ENCODE measurements around the gene B3GNT4. TPM values are rescaled to one million over a fixed set of nuclear protein-coding genes. Genes with fewer than 3 reads are reported as not detected.

B3GNT4 gene
- total RNA-seq, 1 experiment from 2014 or later, result 1.8 TPM

GRCh38 chr12:122187466-122187865 lies 16.0 kb upstream of the B3GNT4 start:
- TF ChIP-seq, protein P1, sequence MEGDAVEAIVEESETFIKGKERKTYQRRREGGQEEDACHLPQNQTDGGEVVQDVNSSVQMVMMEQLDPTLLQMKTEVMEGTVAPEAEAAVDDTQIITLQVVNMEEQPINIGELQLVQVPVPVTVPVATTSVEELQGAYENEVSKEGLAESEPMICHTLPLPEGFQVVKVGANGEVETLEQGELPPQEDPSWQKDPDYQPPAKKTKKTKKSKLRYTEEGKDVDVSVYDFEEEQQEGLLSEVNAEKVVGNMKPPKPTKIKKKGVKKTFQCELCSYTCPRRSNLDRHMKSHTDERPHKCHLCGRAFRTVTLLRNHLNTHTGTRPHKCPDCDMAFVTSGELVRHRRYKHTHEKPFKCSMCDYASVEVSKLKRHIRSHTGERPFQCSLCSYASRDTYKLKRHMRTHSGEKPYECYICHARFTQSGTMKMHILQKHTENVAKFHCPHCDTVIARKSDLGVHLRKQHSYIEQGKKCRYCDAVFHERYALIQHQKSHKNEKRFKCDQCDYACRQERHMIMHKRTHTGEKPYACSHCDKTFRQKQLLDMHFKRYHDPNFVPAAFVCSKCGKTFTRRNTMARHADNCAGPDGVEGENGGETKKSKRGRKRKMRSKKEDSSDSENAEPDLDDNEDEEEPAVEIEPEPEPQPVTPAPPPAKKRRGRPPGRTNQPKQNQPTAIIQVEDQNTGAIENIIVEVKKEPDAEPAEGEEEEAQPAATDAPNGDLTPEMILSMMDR (IDR thresholded peaks at IDR 0.05; ENCODE audit: unreplicated experiment), result no peak
- H3K4me1 Mint-ChIP-seq (ENCODE audit: insufficient read depth, unreplicated experiment), result no peaks in the 10 kb centered on the region
- intact Hi-C loops (cut with micrococcal nuclease), result no loop called here

DNA sequence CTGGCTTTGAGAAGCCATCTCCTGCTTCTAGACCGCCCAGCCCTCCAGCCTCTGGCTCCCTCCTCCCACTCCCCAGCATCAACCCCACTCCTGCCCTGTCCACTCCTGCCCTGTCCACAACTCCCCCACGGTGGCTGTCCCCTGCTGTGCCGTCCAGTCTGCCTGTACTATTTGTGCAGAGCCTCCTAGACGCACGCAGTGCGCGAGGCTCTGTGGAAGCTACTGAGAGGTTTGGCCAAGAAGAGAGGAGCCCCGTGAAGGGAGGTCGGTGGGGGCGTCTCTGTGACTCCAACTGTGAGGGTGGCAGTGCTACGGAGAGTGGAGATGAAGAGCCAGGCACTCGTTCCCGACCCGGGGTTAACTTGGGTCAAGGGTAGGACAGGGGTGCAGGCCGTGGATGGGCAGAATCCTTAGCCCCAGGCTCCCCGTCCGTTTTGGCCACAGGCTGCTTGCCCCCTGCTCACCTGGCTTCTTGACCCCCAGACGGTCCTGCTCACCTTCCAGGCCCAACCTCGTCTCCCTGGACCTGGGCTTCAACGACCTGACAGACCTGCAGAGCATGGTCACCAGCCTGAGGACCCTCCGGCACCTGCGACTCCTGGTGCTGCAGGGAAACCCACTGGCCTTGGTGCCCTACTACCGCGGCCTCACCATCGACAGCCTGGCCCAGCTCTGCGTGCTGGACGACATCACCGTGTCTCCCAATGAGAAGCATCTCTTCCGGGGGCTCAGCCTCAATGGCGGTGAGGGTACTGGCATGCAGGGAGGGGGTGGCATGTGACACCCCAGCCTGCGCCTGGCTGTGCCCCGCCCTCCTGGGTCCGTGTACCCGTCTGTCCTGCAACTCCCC lies 13.7 kb upstream of the B3GNT4 start:
- Mint-ChIP-seq H3K36me3 (ENCODE audit: insufficient read depth, unreplicated experiment) (peaks cover 7% of the 10 kb centered on the region), H3K9me3 (ENCODE audit: unreplicated experiment) (no peaks in the 10 kb centered on the region), H3K4me1 (ENCODE audit: insufficient read depth, unreplicated experiment) (no peaks in the 10 kb centered on the region), H3K4me3 (ENCODE audit: unreplicated experiment) (no peak overlapping the region), H3K27me3 (ENCODE audit: insufficient read depth, unreplicated experiment) (no peaks in the 10 kb centered on the region), H3K27ac (ENCODE audit: low read depth, unreplicated experiment) (no peak overlapping the region)
- no TSS peak for BruUV-seq (replicated peaks)
- ChIA-PET POLR2A (interaction anchor here (0.6 kb wide), 1 partner anchor 21 kb away, joined by 3 read pairs; no protein-coding TSS in a partner anchor), CTCF (interaction anchor here (0.6 to 2.6 kb wide), 12 partner anchors 7 to 321 kb away, joined by 3 to 16 read pairs (median 4); partner anchors contain the start of genes B3GNT4 and LRRC43)
- intact Hi-C loops (cut with micrococcal nuclease), result loop anchor here (10.0 kb wide), 1 partner anchor 395 kb away; the partner anchor contains the start of gene RHOF
- no peak for DNase-seq (ENCODE audit: unreplicated experiment)
- TF ChIP-seq, protein P1 (IDR thresholded peaks at IDR 0.05; ENCODE audit: unreplicated experiment), result no peak

More at GRCh38 chr12:122187466-122187865, 16.0 kb upstream of the B3GNT4 start:
- Mint-ChIP-seq H3K9me3 (ENCODE audit: unreplicated experiment) (no peaks in the 10 kb centered on the region), H3K27me3 (ENCODE audit: insufficient read depth, unreplicated experiment) (no peaks in the 10 kb centered on the region), H3K4me3 (ENCODE audit: unreplicated experiment) (no peak overlapping the region), H3K27ac (ENCODE audit: low read depth, unreplicated experiment) (no peak overlapping the region), H3K36me3 (ENCODE audit: insufficient read depth, unreplicated experiment) (peaks cover 7% of the 10 kb centered on the region)
- BruUV-seq (replicated peaks), result no TSS peak
- ChIA-PET CTCF (no interaction called here), POLR2A (interaction anchor here (0.6 kb wide), 1 partner anchor 196 kb away, joined by 3 read pairs; no protein-coding TSS in a partner anchor)
- no peak for DNase-seq (ENCODE audit: unreplicated experiment)

- POLR2A ChIA-PET, result interaction anchor here (0.6 to 1.0 kb wide), 4 partner anchors 35 to 167 kb away, joined by 3 to 4 read pairs (median 3); partner anchors contain the start of gene DIABLO
- no peaks in the 10 kb centered on the region for H3K27me3 Mint-ChIP-seq (ENCODE audit: insufficient read depth, unreplicated experiment)
- peaks cover 7% of the 10 kb centered on the region for H3K9me3 Mint-ChIP-seq (ENCODE audit: unreplicated experiment)
- intact Hi-C loops (cut with micrococcal nuclease), result loop anchor here (1.0 to 10.0 kb wide), 3 partner anchors 60 to 396 kb away; partner anchors contain the start of gene RHOF
- no peaks in the 10 kb centered on the region for H3K4me1 Mint-ChIP-seq (ENCODE audit: insufficient read depth, unreplicated experiment)
- no peak overlapping the region for H3K4me3 Mint-ChIP-seq (ENCODE audit: unreplicated experiment)
- DNase-seq (ENCODE audit: unreplicated experiment), result peak; percentile 67
- CTCF ChIA-PET, result interaction anchor here (0.5 to 2.6 kb wide), 19 partner anchors 9 to 640 kb away, joined by 3 to 16 read pairs (median 3); partner anchors contain the start of genes B3GNT4 and LRRC43
- TF ChIP-seq, protein P1 (IDR thresholded peaks at IDR 0.05; ENCODE audit: unreplicated experiment), result peak; percentile 83
- no TSS peak for BruUV-seq (replicated peaks)
- H3K36me3 Mint-ChIP-seq (ENCODE audit: insufficient read depth, unreplicated experiment), result peaks cover 7% of the 10 kb centered on the region
- no peak overlapping the region for H3K27ac Mint-ChIP-seq (ENCODE audit: low read depth, unreplicated experiment)
Observed at GRCh38 chr12:122190842-122191668, 12.5 kb upstream of the B3GNT4 start.

Measured in MCF 10A (cell line).